Gastroesophageal sphincter (tissue), 3 donors: Measurements from ENCODE around the gene P3H3.

Experiments used
- EP300 ChIP-seq: sonication (generic); formaldehyde crosslinking; IDR thresholded peaks from one replicate; pipeline ENCODE4 v1.6.1; 2017; ENCODE audit warnings: antibody characterized with exemption, mild to moderate bottlenecking
- TF ChIP-seq, protein P1 (sequence below), 4 experiments: fragments of 200-600 bp in 2 of 4; fragments of 450-650 bp in 2 of 4; sonication (generic) in 1 of 4; IDR thresholded peaks; one replicate each; pipeline ENCODE4 v1.5.1; 2017 to 2019; ENCODE audit warnings: antibody characterized with exemption in 4 of 4, mild to moderate bottlenecking in 2 of 4, moderate library complexity in 2 of 4

DNA sequence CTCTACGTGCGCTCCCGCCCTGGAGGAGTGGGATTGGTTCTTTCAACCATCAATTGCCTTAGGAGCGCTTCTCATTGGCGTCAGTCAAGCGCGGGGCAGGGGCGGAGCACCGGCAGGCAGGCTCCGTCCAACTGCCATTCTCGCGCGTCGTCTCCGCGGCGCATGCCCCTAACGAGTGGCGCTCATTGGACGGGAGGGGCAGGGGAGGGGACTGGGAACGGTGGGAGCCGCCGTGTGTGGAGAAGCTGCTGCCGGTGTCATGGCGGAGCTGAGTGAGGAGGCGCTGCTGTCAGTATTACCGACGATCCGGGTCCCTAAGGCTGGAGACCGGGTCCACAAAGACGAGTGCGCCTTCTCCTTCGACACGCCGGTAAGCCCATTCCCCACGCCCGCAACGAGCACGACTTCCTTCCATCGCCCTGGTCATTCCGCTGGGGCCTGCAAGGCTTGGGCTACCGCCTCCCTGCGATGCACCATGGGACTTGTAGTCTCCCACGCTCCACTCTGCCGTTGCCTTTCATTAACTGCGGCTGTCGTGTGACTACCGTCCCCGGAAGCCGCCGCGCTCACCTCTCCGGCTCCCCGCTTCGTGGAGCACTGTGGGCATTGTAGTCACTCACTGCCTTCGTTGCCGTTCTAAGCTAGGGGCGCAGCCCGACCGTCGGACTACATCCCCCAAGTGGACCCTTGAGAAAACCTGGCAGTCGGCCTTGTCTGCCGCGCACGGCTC, 23.9 kb downstream of the P3H3 start, which contains the start of gene USP5:
- TF ChIP-seq, protein P1, sequence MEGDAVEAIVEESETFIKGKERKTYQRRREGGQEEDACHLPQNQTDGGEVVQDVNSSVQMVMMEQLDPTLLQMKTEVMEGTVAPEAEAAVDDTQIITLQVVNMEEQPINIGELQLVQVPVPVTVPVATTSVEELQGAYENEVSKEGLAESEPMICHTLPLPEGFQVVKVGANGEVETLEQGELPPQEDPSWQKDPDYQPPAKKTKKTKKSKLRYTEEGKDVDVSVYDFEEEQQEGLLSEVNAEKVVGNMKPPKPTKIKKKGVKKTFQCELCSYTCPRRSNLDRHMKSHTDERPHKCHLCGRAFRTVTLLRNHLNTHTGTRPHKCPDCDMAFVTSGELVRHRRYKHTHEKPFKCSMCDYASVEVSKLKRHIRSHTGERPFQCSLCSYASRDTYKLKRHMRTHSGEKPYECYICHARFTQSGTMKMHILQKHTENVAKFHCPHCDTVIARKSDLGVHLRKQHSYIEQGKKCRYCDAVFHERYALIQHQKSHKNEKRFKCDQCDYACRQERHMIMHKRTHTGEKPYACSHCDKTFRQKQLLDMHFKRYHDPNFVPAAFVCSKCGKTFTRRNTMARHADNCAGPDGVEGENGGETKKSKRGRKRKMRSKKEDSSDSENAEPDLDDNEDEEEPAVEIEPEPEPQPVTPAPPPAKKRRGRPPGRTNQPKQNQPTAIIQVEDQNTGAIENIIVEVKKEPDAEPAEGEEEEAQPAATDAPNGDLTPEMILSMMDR (IDR thresholded peaks at IDR 0.05) = no peak
- TF ChIP-seq EP300 = no peak
